MM.1S (cell line): ENCODE measurements around the gene SHC4.

Source experiments
- EZH2phosphoT487 ChIP-seq: fragments of 300-600 bp; sonication (generic); IDR thresholded peaks from 2 replicates; pipeline ENCODE4 v1.6.1; 2018; ENCODE audit warnings: antibody characterized with exemption, low read length
- TF ChIP-seq, protein P1 (sequence below): fragments of 300-600 bp; sonication (generic); IDR thresholded peaks from 2 replicates; pipeline ENCODE4 v1.5.1; 2016; ENCODE audit warnings: antibody characterized with exemption, low read length, mixed read lengths

DNA sequence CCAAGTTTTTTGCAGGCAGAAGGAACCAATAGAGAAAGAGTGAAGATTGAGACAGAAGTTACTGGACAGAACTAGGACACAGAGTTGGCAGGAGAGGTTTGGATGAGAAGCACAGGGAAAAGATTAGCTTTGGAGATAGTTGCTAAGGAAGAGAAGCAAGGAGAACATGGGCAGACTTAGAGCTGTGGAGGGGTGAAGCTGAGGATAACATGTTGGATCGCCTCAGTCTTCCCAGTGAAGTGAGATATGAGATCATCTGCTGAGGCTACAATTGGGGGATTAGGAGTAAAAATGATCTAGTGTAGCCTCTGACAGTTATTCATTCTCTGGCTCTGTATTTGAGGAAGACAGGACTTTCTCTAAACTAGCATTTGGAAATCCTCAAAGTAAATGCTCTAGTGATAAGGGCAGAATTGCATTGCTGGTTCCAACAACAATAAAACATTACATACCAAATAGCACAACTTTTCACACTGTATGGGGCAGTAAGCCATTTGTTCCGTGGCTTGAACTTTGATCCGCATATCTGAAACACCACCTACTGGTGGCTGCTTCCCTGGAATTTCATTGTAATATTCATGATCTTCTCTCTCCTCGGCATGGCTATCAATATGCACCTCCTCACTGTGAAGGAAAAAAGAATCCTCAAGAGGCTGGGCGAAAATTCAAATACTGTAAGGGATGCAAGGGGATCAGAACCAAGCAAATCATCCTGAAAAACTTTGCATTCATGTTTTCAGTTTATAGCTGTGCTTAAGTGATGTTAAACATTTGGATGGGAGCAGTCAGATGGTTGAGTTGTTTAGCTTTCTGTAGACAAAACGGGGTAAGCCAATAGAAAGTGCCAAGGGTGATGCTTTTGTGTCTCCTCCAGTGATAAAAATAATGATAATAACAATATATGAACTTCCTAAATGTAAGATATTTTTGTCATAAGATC is 107.9 kb downstream of the SHC4 start:
- TF ChIP-seq, protein P1, sequence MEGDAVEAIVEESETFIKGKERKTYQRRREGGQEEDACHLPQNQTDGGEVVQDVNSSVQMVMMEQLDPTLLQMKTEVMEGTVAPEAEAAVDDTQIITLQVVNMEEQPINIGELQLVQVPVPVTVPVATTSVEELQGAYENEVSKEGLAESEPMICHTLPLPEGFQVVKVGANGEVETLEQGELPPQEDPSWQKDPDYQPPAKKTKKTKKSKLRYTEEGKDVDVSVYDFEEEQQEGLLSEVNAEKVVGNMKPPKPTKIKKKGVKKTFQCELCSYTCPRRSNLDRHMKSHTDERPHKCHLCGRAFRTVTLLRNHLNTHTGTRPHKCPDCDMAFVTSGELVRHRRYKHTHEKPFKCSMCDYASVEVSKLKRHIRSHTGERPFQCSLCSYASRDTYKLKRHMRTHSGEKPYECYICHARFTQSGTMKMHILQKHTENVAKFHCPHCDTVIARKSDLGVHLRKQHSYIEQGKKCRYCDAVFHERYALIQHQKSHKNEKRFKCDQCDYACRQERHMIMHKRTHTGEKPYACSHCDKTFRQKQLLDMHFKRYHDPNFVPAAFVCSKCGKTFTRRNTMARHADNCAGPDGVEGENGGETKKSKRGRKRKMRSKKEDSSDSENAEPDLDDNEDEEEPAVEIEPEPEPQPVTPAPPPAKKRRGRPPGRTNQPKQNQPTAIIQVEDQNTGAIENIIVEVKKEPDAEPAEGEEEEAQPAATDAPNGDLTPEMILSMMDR, result no peak
- TF ChIP-seq EZH2phosphoT487, result no peak
